Ascending aorta (tissue), 2 donors: ENCODE results near the gene DRD2. TPM values are rescaled to one million over a fixed set of nuclear protein-coding genes. Genes with fewer than 3 reads are reported as not detected.

Experiments used
- DNase-seq, 2 donors: peaks; one replicate each; pipeline ENCODE4 v3.0.0-alpha.2; 2019; ENCODE audit warnings: low spot score in 2 of 2
- H3K27ac ChIP-seq, 2 donors: fragments of 200-600 bp; sonication (generic); one replicate each; pipeline ENCODE4 v1.5.1; 2016 to 2017; ENCODE audit warnings: mild to moderate bottlenecking in 1 of 2
- H3K27me3 ChIP-seq: fragments of 200-600 bp; sonication (generic); one replicate; pipeline ENCODE4 v1.5.1; 2017
- H3K36me3 ChIP-seq, 2 donors: fragments of 200-600 bp; sonication (generic); one replicate each; pipeline ENCODE4 v1.5.1; 2016
- H3K4me1 ChIP-seq, 2 donors: fragments of 200-600 bp; sonication (generic); one replicate each; pipeline ENCODE4 v1.5.1; 2016 to 2017; ENCODE audit warnings: mild to moderate bottlenecking in 1 of 2
- H3K4me3 ChIP-seq, 2 donors: fragments of 200-600 bp; sonication (generic); one replicate each; pipeline ENCODE4 v1.5.1; 2016 to 2017; ENCODE audit warnings: mild to moderate bottlenecking in 1 of 2
- H3K9me3 ChIP-seq, 2 donors: fragments of 200-600 bp; sonication (generic); one replicate each; pipeline ENCODE4 v1.5.1; 2016
- CTCF ChIP-seq, 3 experiments: fragments of 200-600 bp in 2 of 3; fragments of 450-650 bp in 1 of 3; sonication (generic) in 2 of 3; IDR thresholded peaks; one replicate each; pipeline ENCODE4 v1.5.1; 2016 to 2019; ENCODE audit warnings: antibody characterized with exemption in 3 of 3, mild to moderate bottlenecking in 1 of 3, moderate library complexity in 1 of 3
- intact Hi-C: fragments of 100-400 bp; cut with DNase I; formaldehyde crosslinking; loops from one replicate; pipeline ENCODE4 v1.15.1; 2023
- total RNA-seq: library from RNA; depleted of rRNA; stranded (reverse); fragments of >200 nt; gene quantifications from one replicate; pipeline ENCODE4 v1.1.0, GENCODE V29; 2016

DRD2 gene
- total RNA-seq, 1 donor from 2014 or later = not detected

DNA sequence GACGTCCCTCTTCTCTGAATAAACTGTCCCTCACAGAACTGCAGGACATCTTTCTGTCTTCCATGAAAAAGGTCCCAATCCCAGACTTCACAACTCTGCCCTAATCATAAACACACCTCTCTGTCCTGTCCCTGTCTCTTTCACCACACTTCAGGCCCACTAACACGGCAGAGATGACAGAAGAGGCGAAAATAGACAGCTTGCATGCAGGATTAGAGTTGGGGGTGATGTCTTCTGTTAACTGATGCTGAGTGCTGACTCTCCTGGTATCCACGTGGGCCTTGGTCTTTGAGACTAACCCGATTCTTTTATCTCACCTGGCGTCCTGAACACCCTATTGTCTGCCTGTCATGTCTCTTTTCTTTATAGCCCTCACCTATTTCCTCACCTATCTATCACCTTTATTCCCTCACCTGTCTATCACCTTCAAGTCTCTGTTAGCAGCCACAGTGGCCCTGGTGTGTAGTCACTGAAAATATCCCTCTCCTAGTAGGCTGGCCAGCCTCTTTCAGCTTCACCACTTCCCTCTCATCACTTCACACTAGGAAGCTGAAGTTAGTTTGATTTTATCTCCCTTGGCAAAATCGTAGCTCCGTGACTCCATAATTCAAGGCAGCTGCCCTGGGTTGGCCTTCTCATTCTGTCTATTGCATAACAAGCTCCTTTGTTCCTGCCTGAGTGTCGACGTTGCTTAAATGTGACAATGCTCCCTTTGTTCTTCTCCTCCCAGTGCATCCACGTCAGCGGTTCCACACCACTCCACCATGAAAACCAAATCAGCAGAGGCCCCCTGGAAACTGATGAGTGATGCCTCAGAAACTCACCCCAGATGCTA lies 30.6 kb upstream of the DRD2 start:
- DNase-seq = no peak
- Histone ChIP-seq H3K4me1 (no peaks in the 10 kb centered on the region), H3K36me3 (no peaks in the 10 kb centered on the region), H3K4me3 (no peak overlapping the region), H3K27me3 (no peaks in the 10 kb centered on the region), H3K9me3 (no peaks in the 10 kb centered on the region), H3K27ac (no peak overlapping the region)
- intact Hi-C loops = no loop called here
- TF ChIP-seq CTCF (IDR thresholded peaks at IDR 0.05) = no peak

DNA sequence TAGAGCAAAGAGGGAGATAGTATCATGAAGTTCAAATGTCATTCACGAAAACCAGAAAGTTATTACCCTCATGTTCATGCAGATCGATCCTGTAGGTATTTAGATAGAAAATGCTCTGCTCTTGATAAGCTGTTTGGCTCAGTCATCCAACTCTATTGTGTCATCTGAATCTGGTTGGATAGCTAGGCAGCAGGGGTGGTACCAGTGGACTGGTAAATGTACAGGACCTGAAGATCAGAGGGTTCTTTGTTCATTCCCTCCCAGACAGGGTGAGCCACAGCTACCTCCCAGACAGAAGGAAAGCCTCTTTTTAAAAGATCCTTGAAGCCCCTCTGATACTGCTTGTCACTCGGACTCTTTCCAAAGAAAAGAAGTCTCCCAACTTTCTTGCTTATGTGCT lies 29.8 kb upstream of the DRD2 start:
- Histone ChIP-seq H3K27ac (no peak overlapping the region), H3K4me3 (no peak overlapping the region), H3K9me3 (no peaks in the 10 kb centered on the region), H3K4me1 (no peaks in the 10 kb centered on the region), H3K36me3 (no peaks in the 10 kb centered on the region), H3K27me3 (no peaks in the 10 kb centered on the region)
- TF ChIP-seq CTCF (IDR thresholded peaks at IDR 0.05) = no peak
- no peak for DNase-seq
- intact Hi-C loops = no loop called here

GRCh38 chr11:113504586-113504985 lies 29.4 kb upstream of the DRD2 start:
- Histone ChIP-seq H3K4me3 (no peak overlapping the region), H3K36me3 (no peaks in the 10 kb centered on the region), H3K9me3 (no peaks in the 10 kb centered on the region), H3K27ac (no peak overlapping the region), H3K27me3 (no peaks in the 10 kb centered on the region), H3K4me1 (no peaks in the 10 kb centered on the region)
- intact Hi-C loops = no loop called here
- DNase-seq = no peak
- TF ChIP-seq CTCF (IDR thresholded peaks at IDR 0.05) = no peak

GRCh38 chr11:113504071-113504470 lies 28.9 kb upstream of the DRD2 start:
- DNase-seq = no peak
- Histone ChIP-seq H3K4me1 (no peaks in the 10 kb centered on the region), H3K27me3 (no peaks in the 10 kb centered on the region), H3K9me3 (no peaks in the 10 kb centered on the region), H3K27ac (no peak overlapping the region), H3K4me3 (no peak overlapping the region), H3K36me3 (no peaks in the 10 kb centered on the region)
- intact Hi-C loops = no loop called here
- TF ChIP-seq CTCF (IDR thresholded peaks at IDR 0.05) = no peak

- Histone ChIP-seq H3K36me3 (no peaks in the 10 kb centered on the region), H3K4me3 (no peak overlapping the region), H3K27me3 (no peaks in the 10 kb centered on the region), H3K9me3 (no peaks in the 10 kb centered on the region), H3K27ac (no peak overlapping the region), H3K4me1 (no peaks in the 10 kb centered on the region)
- intact Hi-C loops = no loop called here
- no peak for DNase-seq
- no peak for TF ChIP-seq CTCF (IDR thresholded peaks at IDR 0.05)
Measured at GRCh38 chr11:113497066-113497910, 22.1 kb upstream of the DRD2 start.
